HG03354 (cell line): ENCODE measurements around the gene PTMS.

Experiments
- ATAC-seq: cut with Tn5 transposase; IDR thresholded peaks from one replicate; pipeline ENCODE4 v1.9.1; 2021; ENCODE audit warnings: mild to moderate bottlenecking; ENCODE audit not compliant: unreplicated experiment, poor library complexity, severe bottlenecking

Gene PTMS

DNA sequence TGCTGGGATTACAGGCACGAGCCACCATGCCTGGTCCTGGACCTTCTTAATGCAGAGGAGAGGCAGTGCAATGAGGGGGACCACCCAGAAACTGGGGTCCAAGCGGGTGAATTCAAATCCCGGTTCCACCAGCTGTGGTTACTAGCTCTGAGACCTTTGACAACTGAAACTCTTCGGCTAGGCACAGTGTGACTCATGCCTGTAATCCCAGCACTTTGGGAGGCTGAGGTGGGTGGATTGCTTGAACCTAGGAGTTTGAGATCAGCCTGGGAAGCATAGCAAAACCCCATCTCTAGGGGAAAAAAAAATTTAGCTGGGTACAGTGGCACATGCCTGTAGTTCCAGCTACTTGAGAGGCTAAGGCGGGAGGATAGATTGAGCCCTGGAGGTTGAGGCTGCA lies 18.1 kb downstream of the PTMS start:
- ATAC-seq: no peak

DNA sequence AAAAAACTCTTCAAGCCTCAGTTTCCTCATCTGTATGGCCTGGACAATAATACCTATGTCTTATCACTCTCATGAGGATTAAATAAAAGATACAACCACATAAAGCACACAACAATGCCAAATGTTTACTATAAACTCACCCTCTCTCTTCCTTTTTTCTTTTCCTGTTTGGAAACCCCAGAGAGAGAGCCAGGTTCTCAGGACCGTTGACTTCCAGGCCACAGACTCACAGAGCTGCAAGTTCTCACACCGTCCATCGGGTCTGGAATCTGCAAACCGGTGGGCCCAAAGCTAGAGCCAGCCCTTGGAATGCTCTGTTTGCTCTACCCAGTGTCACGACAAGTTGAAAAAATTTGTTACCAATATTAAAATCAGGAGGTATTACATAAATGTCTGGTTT lies 18.6 kb downstream of the PTMS start:
- ATAC-seq: no peak

DNA sequence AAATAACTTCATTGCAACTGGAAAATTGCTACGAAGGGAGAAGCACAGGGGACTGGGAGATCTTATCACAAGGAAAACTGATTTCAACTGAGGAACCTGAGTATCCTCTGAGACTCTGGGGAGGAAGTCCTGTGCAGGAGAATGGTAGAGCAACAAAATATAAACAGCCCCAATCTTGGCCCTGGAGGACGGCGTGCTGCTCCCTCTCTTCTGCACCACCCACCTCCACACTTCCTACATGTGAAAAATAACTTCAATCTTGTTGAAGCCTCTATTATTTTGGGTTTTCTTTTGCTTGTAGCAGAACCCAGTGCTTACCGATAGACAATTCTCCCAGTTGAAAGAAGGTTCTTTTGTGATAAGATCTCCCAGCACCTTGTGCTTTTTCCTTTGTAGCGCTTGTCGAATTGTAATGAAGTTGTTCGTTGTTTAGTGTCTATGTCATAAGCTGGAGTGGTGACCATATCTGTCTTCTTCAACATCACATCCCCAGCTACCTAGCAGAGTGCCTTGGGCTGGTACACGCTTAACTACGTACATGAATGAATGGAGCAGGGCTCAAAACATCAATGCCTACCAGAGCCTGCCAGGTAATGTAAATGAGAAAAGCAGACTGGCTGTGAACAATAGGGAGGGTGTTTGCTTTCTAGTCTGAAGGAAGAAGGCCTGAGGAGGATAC lies 20.4 kb downstream of the PTMS start:
- no peak for ATAC-seq

DNA sequence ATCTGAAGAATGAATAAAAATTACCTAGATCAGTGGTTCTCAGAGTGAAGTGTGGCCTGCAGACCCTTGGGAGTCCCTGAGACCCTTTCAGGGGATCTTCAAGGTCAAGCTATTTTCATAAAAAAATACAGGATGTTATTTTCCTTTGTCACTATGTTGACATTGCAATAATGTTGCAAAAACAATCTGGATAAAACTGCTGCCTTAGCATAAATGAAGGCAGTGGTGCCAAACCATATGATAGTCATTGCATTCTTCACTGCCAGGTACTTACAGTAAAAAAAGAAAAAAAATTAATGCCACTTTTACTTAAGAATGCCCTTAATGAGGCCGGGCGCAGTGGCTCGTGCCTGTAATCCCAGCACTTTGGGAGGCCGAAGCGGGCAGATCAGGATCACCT lies 21.1 kb downstream of the PTMS start:
- ATAC-seq: no peak

DNA sequence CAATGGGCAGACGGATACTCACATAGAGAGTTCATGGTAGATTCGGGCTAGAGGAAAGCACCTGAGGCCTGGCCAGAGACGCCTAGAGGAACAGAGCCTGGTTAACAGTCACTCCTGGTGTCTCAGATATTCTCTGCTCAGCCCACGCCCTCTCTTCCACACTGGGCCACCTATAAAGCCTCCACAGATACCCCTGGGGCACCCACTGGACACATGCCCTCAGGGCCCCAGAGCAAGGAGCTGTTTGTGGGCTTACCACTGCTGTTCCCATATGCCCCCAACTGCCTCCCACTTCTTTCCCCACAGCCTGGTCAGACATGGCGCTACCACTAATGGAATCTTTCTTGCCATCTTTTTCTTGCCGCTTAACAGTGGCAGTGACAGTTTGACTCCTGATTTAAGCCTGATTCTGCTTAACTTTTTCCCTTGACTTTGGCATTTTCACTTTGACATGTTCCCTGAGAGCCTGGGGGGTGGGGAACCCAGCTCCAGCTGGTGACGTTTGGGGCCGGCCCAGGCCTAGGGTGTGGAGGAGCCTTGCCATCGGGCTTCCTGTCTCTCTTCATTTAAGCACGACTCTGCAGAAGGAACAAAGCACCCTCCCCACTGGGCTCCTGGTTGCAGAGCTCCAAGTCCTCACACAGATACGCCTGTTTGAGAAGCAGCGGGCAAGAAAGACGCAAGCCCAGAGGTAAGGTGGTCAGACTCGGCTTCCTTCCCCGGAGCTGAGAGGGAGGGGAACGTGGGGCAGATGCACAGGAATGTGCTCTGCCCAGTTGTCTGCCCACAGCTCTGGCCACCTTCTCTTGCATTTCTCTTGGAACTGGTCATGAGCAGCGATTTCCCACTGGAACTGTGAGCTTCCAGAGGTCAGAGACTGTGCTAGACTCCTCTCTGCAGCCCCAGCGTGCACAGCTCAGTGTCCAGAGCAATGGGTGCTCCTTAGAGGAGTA lies 23.1 kb downstream of the PTMS start, which contains the start of gene CD4:
TSS of gene CD4 (plus strand) at position 557 of the 953 bp plus-strand sequence. CDS start 10,611 bp downstream, outside the sequence.
- ATAC-seq: no peak

GRCh38 chr12:6790496-6791150 lies 24.5 kb downstream of the PTMS start:
- ATAC-seq: no peak

DNA sequence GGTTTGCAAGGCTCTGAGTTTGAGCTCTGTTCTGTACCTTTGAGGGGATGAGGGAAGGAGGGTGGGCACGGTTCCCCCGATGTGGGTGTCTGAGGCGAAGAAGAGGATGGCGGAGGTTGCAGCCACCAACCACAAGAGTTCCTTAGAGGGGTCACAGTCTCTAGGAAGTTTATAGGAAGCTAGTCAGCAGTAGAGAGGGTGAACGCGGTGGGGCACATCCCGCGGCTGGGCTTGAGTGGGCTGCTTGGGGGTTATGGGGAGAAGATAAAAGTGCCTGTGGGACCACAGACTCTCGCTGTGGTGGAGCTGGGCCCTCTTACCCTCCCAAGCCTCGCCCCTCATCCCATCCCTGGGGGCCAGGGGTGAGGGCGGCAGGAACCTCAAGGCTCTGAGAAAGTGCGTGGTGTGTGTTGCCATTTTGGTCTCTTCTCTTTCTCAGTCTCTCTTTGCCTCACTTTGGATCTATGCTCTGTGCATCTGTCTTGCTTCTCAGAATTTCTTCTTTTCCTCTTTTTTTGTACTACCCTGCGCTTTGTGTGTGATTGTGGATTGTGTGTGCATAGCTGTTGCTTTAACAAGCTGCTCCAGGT lies 25.9 kb downstream of the PTMS start:
- ATAC-seq: no peak

GRCh38 chr12:6792522-6793201 lies 26.5 kb downstream of the PTMS start:
- no peak for ATAC-seq

GRCh38 chr12:6795088-6795487 lies 28.9 kb downstream of the PTMS start:
- ATAC-seq: no peak

DNA sequence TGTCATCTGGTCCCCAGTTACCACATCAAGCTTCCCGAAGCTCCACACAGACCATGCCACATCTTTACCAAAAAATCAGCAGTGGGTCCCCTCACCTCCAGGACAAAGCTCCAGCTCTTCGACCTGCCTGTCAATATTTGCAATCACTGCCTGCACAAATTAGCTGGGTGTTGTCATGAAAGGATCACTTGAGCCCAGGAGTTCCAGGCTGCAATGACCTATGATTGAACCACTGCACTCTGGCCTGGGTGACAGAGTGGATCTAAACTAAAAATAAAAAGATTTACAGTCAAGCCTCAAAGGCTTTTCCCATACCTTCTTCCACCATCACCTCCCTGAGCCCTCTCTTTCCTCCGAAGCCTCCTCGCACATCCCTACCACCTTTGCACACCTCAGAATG lies 30.4 kb downstream of the PTMS start:
- ATAC-seq: no peak

GRCh38 chr12:6799147-6799546 lies 33.0 kb downstream of the PTMS start:
- no peak for ATAC-seq

DNA sequence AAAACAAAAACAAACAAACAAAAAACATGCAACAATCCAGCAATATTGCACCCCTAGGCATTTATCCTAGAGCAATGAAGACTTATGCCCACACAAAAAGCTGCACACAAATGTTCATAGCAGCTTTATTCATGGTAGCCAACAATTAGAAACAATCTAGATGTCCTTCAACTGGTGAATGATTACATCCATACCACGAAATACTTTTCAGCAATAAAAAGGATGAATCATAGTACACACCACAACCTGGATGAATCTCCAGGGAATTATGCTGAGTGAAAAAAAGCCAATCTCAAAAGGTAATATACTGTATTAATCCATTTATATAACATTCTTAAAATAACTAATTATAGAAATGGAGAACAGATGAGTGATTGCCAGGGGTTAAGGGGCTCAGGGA lies 41.0 kb downstream of the PTMS start:
- no peak for ATAC-seq

GRCh38 chr12:6809056-6809455 lies 42.9 kb downstream of the PTMS start:
- no peak for ATAC-seq

- ATAC-seq: no peak
Observed at GRCh38 chr12:6810758-6811157, 44.6 kb downstream of the PTMS start.

- no peak for ATAC-seq
Observed at GRCh38 chr12:6813363-6813762, 47.2 kb downstream of the PTMS start.

DNA sequence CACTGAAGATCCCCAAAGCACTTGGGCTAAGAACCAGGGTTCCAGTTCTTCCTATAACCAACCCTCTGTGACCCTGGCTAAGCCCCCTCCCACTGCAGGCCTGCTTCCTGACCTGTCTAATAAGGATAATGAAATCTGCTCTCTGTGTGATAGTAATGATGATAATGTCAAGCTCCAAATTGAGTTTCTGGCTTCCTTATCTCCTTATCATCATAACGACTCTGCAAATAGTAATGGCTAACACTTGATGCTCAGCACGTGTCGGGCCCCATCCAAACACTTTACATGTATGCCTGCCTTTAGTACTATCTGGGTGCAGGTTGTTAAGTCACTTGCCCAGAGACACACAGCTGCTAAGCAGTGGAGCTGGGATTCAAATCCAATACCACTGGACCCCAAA lies 50.4 kb downstream of the PTMS start:
- no peak for ATAC-seq

DNA sequence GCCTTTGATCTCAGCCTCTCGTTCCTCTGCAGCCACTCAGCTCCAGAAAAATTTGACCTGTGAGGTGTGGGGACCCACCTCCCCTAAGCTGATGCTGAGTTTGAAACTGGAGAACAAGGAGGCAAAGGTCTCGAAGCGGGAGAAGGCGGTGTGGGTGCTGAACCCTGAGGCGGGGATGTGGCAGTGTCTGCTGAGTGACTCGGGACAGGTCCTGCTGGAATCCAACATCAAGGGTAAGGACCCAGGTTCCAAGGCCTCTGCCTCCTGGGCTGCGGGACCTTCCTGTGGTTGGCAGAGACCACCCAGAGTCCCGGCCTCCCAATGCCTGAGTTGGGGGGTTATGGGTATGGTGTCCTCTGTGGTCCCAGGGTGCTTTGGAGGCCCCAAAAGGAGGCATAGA lies 50.9 kb downstream of the PTMS start:
- ATAC-seq: no peak

DNA sequence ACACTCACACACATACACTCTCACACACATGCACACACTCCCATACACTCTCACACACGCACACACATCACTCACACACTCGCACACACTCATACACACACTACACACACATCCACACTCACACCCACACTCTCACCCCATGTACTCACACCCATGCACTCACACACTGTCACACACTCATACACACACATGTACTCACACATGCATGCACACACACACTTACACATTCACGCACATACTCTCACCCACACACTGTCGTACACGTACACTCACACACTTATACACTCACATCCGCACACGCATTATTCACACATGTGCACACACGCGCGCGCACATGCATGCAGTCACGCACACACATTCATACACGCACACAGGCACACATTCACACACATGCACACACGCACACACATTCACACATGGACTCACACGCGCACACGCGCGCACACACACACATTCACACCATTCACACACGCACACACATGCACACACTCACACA lies 51.5 kb downstream of the PTMS start:
- ATAC-seq: no peak

DNA sequence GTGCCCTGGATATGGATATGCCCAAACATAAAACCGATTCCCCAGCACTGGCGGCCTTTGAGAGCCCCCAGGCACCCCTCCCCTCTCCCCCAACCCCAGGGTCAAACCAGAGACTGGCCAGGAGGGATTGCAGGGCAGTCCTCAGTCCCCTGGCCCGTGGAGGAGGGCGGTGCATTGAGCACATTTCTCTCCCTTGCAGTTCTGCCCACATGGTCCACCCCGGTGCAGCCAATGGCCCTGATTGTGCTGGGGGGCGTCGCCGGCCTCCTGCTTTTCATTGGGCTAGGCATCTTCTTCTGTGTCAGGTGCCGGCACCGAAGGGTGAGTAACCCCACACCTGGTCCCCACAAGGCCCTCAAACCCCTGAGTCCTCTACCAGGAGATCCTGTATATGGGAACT lies 52.1 kb downstream of the PTMS start:
- no peak for ATAC-seq
